Peyer's patch (tissue), 4 donors: ENCODE data around the gene AKAP1.

Experiments used
- POLR2A ChIP-seq, 2 donors: fragments of 450-650 bp; IDR thresholded peaks; one replicate each; pipeline ENCODE4 v1.5.1; 2017; ENCODE audit warnings: antibody characterized with exemption in 2 of 2, mild to moderate bottlenecking in 2 of 2, moderate library complexity in 2 of 2
- TF ChIP-seq, protein P1 (sequence below), 6 experiments: fragments of 450-650 bp in 4 of 6; fragments of 200-600 bp in 2 of 6; sonication (generic) in 1 of 6; IDR thresholded peaks; one replicate each; pipeline ENCODE4 v1.5.1; 2017 to 2019; ENCODE audit warnings: antibody characterized with exemption in 6 of 6, mild to moderate bottlenecking in 3 of 6, moderate library complexity in 1 of 6

DNA sequence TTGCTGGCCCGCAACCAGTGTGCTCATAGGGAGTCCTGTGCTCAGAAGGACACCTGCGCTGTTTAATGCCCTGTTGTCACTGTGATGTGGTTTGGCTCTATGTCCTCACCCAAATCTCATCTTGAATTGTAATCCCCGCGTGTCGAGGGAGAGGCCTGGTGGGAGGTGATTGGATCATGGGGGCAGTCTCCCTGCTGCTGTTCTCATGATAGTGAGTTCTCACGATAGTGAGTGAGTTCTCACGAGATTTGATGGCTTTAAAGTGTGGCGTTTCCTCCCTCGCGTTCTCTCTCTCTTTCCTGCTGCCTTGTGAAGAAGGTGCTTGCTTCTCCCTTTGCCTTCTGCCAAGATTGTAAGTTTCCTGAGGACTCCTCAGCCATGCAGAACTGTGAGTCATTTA is 66.8 kb downstream of the AKAP1 start:
- TF ChIP-seq, protein P1, sequence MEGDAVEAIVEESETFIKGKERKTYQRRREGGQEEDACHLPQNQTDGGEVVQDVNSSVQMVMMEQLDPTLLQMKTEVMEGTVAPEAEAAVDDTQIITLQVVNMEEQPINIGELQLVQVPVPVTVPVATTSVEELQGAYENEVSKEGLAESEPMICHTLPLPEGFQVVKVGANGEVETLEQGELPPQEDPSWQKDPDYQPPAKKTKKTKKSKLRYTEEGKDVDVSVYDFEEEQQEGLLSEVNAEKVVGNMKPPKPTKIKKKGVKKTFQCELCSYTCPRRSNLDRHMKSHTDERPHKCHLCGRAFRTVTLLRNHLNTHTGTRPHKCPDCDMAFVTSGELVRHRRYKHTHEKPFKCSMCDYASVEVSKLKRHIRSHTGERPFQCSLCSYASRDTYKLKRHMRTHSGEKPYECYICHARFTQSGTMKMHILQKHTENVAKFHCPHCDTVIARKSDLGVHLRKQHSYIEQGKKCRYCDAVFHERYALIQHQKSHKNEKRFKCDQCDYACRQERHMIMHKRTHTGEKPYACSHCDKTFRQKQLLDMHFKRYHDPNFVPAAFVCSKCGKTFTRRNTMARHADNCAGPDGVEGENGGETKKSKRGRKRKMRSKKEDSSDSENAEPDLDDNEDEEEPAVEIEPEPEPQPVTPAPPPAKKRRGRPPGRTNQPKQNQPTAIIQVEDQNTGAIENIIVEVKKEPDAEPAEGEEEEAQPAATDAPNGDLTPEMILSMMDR (IDR thresholded peaks at IDR 0.05), result no peak
- TF ChIP-seq POLR2A (IDR thresholded peaks at IDR 0.05), result no peak
